T47D (cell line): Measurements from ENCODE around the gene GABRA6.
A peak's percentile ranks its signal among the peaks of the same experiment; 100 is the strongest.
"Not testable (repeated sequence)": the region's sequence is repeated elsewhere in the genome, so short reads cannot be mapped to it uniquely, and the experiment has no call there.

Source experiments
- DNase-seq, 2 experiments: peaks; one replicate each; pipeline versions ENCODE4 v3.0.0 to v3.0.0-alpha.2; 2011 to 2012; ENCODE audit warnings: low read depth in 1 of 2, low spot score in 1 of 2
- JUND ChIP-seq: IDR thresholded peaks from 2 replicates; pipeline ENCODE4 v1.6.1; 2012; ENCODE audit warnings: low read depth
- in situ Hi-C: cut with HindIII; loops from 2 replicates; pipeline ENCODE4 v1.10.0; 2016; ENCODE audit warnings: low sequenced_read_pairs, low pct_unique_long_range_greater_than_20kb

The GABRA6 gene

DNA sequence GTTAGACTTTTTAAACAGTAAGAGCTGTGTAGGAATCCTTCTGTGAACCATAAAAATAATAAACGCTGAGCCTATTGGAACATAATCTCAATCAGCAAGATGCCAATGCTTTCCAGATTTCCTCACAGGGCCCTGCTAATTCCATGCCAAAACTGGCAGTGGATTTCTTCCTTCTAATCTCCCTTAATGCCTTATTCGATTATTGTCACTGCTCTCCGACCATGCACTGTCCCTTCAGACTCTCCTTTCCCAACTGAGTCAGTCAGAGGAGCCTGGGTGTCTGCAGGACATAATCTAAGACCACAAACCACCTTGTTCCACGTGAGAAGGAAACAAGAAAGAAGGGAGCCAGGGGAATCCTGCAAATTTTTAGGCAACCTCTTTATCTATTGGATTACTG lies at the start of gene GABRA6:
TSS of gene GABRA6 (plus strand) at position 261 of the 400 bp plus-strand sequence. CDS start 269 bp downstream, outside the sequence.
- TF ChIP-seq JUND, result no peak
- no peak for DNase-seq
- in situ Hi-C loops, result no loop called here

DNA sequence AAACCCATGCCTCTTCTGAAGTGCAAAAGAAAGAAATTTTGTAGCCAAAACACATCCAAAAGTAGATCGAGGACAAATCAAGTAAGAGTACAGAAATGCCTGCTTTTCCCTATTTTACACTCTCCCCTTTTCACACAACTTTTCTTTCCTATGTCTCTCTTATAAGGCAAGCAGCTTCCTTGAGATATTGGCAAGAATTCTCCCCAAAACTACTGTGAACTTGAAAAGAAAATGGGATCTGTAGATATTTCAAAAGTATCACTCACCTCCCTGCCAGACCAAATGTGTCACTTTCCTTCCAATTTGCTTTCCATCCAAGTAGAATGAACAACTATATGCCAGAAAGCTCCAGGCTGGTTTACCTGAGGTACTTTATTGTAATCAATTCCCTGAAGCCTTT lies 47.9 kb upstream of the GABRA6 start:
- no peak for TF ChIP-seq JUND
- DNase-seq, result no peak
- in situ Hi-C loops, result no loop called here

DNA sequence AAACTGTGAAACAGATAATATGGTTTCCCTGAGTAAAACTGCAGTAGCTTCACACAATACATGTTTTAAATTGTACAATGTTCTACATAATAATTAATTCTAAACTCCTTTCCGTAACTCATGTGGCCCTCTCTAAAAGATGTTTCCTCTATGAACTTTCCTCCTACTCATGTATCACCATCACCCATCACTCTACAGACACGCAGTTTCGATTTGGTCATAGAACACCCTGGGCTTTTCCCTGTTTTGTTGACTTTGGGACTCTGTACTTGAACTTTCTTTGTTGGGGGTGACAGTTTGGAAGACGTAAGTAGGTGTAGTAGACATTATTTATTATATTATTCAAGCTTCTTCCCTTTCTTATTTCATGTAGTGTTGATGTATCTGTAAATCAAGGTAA lies 44.1 kb upstream of the GABRA6 start:
- no peak for TF ChIP-seq JUND
- in situ Hi-C loops, result no loop called here
- no peak for DNase-seq

DNA sequence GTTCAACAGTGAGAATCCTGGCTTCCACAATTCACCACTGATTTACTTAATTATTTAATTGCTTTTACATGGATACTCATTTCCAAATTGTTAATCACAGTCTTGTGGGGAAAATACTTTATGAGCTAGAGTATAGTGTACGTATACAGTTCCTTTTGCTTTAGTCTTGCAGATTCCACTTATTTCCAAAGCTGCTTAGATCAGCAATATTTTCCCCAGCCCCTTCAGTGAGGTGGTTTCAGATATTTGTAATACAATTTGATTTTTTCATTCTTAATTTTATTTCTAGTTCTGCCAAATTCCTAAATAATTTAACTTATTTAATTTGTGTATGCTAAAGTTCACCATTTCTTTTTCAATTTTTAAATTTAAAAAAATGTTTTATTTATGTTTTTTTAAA lies 40.3 kb upstream of the GABRA6 start:
- in situ Hi-C loops, result no loop called here
- no peak for DNase-seq
- TF ChIP-seq JUND, result no peak

DNA sequence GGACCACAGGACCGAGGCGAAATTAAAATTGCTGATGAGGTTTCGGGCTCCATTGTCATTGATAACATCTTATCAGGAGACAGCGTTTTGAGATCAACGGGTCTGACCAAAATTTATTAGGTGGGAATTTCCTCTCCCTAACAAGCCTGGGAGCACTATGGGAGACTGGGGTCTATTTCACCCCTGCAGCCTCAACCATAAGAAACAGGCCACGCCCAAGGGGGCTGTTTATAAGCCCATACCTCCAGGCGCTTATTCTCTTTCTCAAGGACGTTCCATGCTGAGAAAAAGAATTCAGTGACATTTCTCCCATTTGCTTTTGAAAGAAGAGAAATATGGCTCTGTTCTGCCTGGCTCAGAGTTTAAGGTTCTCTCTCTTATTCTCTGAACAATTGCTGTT lies 33.6 kb upstream of the GABRA6 start:
- in situ Hi-C loops, DNase-seq: not testable (repeated sequence)

DNA sequence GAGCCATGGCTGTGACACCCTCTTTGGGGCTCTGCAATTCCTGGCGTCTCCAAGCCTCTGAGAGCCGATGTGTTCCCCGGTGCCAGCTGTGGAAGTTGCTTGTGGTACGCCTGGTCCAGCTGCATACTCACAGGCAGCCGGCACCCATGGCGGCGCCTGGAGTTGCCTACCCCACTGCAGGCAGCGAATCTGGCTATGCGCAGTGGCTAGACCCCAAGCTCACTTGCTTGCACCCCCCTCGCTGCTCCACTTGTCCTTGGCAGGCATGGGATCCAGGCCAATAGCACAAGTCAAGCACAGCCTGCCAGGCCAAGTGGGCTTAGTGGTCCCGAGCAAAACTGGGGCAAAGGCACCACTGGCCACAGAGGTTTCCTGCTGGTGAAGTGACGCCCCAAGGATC lies 24.7 kb upstream of the GABRA6 start:
- TF ChIP-seq JUND, result no peak
- in situ Hi-C loops, result no loop called here
- DNase-seq, result no peak

DNA sequence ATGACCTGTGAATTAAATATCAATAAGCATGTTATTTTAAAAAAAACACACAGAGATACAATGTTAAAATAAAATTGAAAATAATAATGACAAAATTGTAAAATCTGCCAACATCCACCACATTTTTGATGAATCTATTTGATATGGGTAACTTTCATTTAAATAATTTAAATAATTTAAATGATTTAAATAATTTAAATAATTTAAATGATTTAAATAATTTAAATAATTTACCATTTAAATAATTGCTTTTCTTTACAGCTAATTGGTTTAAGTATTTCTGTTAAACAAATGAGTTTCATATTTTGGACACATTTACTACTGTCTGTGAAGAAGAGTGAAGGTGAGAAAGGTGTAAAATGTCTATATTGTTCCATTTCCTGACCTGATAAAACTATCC lies 22.1 kb upstream of the GABRA6 start:
- in situ Hi-C loops, result no loop called here
- no peak for DNase-seq

DNA sequence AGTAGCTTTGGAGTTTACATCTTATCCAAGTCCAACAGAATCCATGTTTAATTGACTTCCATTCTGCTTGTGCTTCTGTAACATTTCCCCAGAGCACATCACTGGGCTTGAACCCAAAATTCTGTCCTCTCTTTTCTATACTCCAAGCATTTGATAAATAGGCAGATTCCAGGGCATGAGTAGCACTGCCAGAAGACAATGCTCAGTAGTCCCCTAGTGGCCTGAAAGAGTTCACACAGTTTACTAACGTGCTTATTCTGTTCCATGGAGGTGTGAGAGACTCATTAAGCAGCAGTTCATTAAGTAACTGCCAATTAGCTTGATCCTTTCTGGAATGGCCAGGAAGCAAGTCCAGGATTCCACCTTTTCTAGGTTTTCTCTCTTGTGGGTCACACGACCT lies 9.4 kb upstream of the GABRA6 start:
- no peak for TF ChIP-seq JUND
- in situ Hi-C loops, result no loop called here
- DNase-seq, result peak in 1 of 2 experiments; percentile 36

More for the DNA sequence above, 22.1 kb upstream of the GABRA6 start:
- TF ChIP-seq JUND, result no peak

DNA sequence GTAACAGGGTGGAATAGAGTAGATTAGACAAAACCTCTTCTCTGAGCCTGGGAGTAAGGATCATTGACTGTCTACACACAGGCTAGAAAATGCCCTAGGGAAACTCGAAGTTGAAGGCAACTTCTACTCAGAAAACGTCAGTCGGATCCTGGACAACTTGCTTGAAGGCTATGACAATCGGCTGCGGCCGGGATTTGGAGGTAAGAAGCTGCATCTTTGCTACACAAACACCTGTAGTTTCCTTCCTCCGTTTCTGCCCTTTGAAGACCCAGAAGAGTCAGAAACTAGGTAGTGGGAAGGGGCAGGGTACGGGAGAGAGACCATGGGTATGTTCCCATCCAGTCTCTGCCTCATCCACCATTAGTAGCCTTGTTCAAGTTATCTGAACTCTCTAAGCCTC lies 628 bp downstream of the GABRA6 start:
- in situ Hi-C loops, result no loop called here
- DNase-seq, result no peak
- no peak for TF ChIP-seq JUND

DNA sequence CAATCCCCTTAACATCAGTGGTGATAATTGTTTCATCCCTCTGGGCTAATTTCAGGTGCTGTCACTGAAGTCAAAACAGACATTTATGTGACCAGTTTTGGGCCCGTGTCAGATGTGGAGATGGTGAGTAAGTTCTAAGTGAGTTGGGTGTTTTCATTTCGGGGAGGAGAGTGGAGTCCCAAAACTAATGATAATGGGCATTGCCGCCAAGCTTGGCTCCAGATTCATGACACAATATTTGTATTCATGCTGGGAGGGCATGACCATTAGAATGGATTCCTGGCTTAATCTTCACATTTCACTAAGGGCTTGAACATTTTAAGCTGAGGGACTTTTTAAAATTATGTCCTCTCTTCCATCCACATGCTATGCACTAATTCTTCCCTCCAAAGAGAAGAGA lies 1.4 kb downstream of the GABRA6 start:
- DNase-seq, result no peak
- in situ Hi-C loops, result no loop called here
- no peak for TF ChIP-seq JUND

DNA sequence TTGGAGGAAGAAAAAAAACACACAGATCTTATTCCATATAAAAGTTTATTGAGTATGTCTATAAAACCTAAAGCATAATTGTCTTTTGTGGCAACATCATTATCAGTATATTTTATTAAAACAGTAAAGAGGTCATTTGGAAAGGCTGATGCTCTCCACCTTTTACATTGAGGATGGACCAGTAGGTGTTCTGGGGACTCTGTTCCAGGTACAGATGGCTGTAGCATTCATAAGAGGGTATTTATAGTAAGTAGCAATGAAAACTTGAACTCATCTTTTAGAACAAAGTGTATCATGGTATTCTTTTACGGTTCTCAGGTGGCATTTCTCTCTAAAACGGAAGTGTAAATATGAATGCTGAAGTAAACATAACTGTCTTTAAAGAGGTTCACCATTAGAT lies 1.8 kb downstream of the GABRA6 start:
- TF ChIP-seq JUND, result no peak
- no peak for DNase-seq
- in situ Hi-C loops, result no loop called here

DNA sequence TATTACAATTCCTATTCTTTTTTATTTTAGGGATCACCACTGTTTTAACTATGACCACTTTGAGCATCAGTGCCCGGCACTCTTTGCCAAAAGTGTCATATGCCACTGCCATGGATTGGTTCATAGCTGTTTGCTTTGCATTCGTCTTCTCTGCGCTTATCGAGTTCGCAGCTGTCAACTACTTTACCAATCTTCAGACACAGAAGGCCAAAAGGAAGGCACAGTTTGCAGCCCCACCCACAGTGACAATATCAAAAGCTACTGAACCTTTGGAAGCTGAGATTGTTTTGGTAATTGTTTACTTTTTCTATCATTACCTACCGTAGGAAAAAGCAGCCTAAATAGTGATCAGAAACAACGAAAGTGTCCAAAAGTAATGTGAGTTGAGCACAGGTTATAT lies 6.4 kb downstream of the GABRA6 start:
- in situ Hi-C loops, result no loop called here
- TF ChIP-seq JUND, result no peak
- no peak for DNase-seq

DNA sequence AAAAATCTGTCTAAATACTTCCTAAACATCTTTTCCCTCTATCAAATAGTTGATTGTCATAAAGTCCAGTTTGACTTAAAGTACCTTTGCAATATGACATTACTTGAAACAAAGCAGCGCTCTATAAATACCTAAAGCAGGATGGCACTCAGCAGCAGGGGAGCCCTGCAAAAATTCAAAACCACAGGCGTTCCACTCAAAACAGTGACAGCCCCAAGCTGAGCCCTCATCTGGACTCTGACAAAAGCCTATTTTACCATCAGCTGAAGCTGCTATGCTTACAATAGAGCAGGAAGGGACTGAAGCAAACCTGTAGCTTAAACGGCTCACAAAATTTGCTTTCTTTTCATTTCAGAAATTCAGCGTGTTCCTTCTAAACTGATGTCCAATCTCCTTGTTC lies 11.5 kb downstream of the GABRA6 start:
- no peak for DNase-seq
- no peak for TF ChIP-seq JUND
- in situ Hi-C loops, result no loop called here

DNA sequence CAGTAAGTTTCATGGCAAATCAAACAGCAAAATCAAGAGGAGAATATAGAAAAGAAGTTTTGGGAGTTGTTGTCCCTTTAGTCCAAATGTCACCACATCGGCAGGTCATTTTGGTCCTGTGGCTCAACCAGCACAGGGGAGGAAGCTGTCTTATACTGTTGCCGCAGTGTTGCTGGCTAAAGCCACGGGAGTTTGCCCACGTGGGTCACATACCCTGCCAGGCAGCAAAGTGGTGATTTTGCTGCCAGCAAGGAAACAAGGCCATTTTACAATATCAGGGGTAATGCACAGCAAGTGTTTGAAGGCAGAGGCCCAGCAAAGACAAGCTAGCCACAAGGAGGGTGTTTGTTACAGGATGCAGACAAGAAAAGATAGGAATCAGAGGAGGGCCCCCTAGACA lies 14.5 kb downstream of the GABRA6 start:
- in situ Hi-C loops, result no loop called here
- no peak for TF ChIP-seq JUND
- no peak for DNase-seq

DNA sequence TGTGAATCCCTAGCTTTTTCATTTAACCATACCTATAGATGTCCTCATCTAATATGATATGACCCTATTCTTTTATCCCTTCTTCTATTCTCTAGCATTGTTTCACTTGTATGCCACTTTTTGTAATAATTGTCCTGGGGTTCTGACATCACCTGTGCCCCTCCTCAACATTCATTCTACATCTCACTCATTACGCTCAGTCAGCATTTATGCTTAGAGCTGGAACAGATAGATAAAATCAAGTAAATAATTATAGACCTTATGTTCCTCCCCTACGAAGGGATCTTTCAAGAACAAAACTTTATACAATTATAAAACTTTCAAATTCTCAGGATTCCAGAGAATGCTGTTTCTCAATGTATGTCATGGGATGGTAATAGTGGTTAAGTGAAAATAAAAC lies 18.0 kb downstream of the GABRA6 start:
- no peak for DNase-seq
- in situ Hi-C loops, result no loop called here
- no peak for TF ChIP-seq JUND
